GM23248 (cell line): ENCODE results near the gene LRPAP1. TPM values are rescaled to one million over a fixed set of nuclear protein-coding genes. Genes with fewer than 3 reads are reported as not detected.
A peak's percentile ranks its signal among the peaks of the same experiment; 100 is the strongest.

Source experiments
- DNase-seq: peaks from one replicate; pipeline ENCODE4 v3.0.0-alpha.2; 2015
- H2AFZ ChIP-seq: fragments of 200-600 bp; sonication (generic); 2 replicates; pipeline ENCODE4 v1.6.1; 2016; ENCODE audit warnings: antibody characterized with exemption
- H3F3A ChIP-seq: fragments of 200-600 bp; sonication (generic); 2 replicates; pipeline ENCODE4 v1.6.1; 2016; ENCODE audit warnings: mild to moderate bottlenecking, antibody characterized with exemption, mixed run types; ENCODE audit not compliant: insufficient read depth
- H3K27ac ChIP-seq: fragments of 200-600 bp; sonication (generic); 2 replicates; pipeline ENCODE4 v1.5.1; 2016; ENCODE audit warnings: mild to moderate bottlenecking
- H3K27me3 ChIP-seq: fragments of 200-600 bp; sonication (generic); replicated peaks from 2 replicates; pipeline ENCODE4 v1.6.1; 2016; ENCODE audit warnings: mild to moderate bottlenecking; ENCODE audit not compliant: insufficient read depth
- H3K36me3 ChIP-seq: fragments of 200-600 bp; sonication (generic); 2 replicates; pipeline ENCODE4 v1.6.1; 2016; ENCODE audit warnings: low read depth, mild to moderate bottlenecking
- H3K4me1 ChIP-seq: fragments of 200-600 bp; sonication (generic); 2 replicates; pipeline ENCODE4 v1.6.1; 2016; ENCODE audit warnings: mild to moderate bottlenecking; ENCODE audit not compliant: insufficient read depth
- H3K4me2 ChIP-seq: fragments of 200-600 bp; sonication (generic); one replicate; pipeline ENCODE4 v1.6.1; 2016; ENCODE audit warnings: mild to moderate bottlenecking; ENCODE audit not compliant: unreplicated experiment
- H3K4me3 ChIP-seq: fragments of 200-600 bp; sonication (generic); 2 replicates; pipeline ENCODE4 v1.5.1; 2016; ENCODE audit warnings: mild to moderate bottlenecking
- H3K79me2 ChIP-seq: fragments of 200-600 bp; sonication (generic); 2 replicates; pipeline ENCODE4 v1.6.1; 2016; ENCODE audit warnings: mild to moderate bottlenecking; ENCODE audit not compliant: insufficient read depth
- H3K9ac ChIP-seq: fragments of 200-600 bp; sonication (generic); 2 replicates; pipeline ENCODE4 v1.6.1; 2016; ENCODE audit warnings: mild to moderate bottlenecking
- H3K9me2 ChIP-seq: fragments of 200-600 bp; sonication (generic); 2 replicates; pipeline ENCODE4 v1.6.1; 2016; ENCODE audit warnings: mixed run types, mild to moderate bottlenecking, moderate library complexity; ENCODE audit not compliant: insufficient read depth
- H3K9me3 ChIP-seq: fragments of 200-600 bp; sonication (generic); one replicate; pipeline ENCODE4 v1.6.1; 2017; ENCODE audit warnings: low read depth
- H4K20me1 ChIP-seq: fragments of 200-600 bp; sonication (generic); 2 replicates; pipeline ENCODE4 v1.6.0; 2016; ENCODE audit not compliant: insufficient read depth
- EZH2 ChIP-seq: fragments of 200-600 bp; sonication (generic); IDR thresholded peaks from 2 replicates; pipeline ENCODE4 v1.6.1; 2018; ENCODE audit warnings: antibody characterized with exemption, mild to moderate bottlenecking; ENCODE audit not compliant: insufficient read depth, poor library complexity, severe bottlenecking
- EZH2phosphoT487 ChIP-seq: fragments of 200-600 bp; sonication (generic); IDR thresholded peaks from 2 replicates; pipeline ENCODE4 v1.6.1; 2018; ENCODE audit warnings: antibody characterized with exemption, moderate library complexity, mild to moderate bottlenecking, low read depth; ENCODE audit not compliant: insufficient read depth
- WGBS, 2 experiments: methylation state at CpG; one replicate each; pipeline ENCODE4 v1.1.6; 2015 to 2017; ENCODE audit warnings: low lambda C conversion rate in 2 of 2, low coverage in 1 of 2; ENCODE audit errors: missing lambda C conversion rate in 2 of 2; 5-methylcytosine and 5-hydroxymethylcytosine counted together
- in situ Hi-C: fragments of 300-500 bp; cut with MboI; formaldehyde crosslinking; loops from 2 replicates; pipeline ENCODE4 v1.15.0; 2020
- polyA plus RNA-seq: library from polyadenylated mRNA; unstranded; fragments of >200 nt; fragmentation: Nextera tagmentation; extraction: Ambion mirVana; gene quantifications from 2 replicates; pipeline ENCODE4 v1.2.1, GENCODE V29; 2016
- total RNA-seq: library from RNA; depleted of rRNA; stranded (reverse); fragments of >200 nt; shearing (Covaris generic); gene quantifications from 2 replicates; pipeline ENCODE4 v1.2.3, GENCODE V29; 2014

LRPAP1 gene
- total and polyA plus RNA-seq, 2 experiments from 2014 or later, result 237 to 338 TPM

DNA sequence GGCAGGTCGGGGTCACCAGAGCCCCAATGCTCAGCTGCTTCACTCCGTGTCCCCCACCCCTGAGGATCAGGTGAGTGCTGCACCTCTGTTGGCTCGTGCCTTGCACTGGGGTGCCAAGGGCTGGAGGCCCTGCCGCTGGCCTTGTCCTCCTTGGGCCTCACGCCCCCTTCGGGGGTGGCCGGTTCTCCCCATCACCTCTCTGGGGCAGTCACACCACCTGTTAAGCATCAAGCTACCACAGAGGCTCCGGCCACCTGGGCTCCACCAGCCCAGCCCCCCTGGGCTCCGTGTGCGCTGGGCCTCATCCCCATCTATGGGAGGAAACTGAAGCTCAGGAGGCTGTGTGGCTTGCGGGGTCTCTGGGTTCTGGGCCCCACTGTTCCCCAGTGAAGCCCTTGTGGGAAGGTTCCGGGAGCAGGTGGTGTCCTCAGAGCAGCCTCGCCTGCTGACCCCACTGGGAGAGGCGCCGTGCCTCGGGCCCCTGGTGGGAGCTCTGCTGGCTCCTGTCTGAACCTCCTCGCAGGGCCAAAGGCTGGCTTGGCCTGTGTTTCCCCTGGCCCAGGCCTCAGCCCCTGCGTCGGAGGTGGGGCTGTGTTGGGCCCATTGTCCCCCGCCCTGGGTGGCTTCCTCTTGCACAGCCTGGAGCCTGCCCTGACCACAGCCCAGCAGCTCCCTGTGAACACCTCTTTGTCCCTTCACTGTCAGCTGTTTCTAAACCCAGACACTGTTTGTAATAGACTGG, 38.3 kb downstream of the LRPAP1 start:
- peaks cover 5% of the 10 kb centered on the region; the same call in 1 of the 2 replicates for H3K27me3 ChIP-seq
- no peaks in the 10 kb centered on the region for H3K9me3 ChIP-seq
- TF ChIP-seq EZH2 (no peak), EZH2phosphoT487 (no peak)
- no peak for DNase-seq
- no peaks in the 10 kb centered on the region for H3K36me3 ChIP-seq
- WGBS, 2 experiments, result 53 to 57% methylated on average over 14 to 19 of the region's 20 CpGs
- no peaks in the 10 kb centered on the region for H3F3A ChIP-seq
- no peak overlapping the region for H2AFZ ChIP-seq
- H3K4me2 ChIP-seq, result no peak overlapping the region
- no peaks in the 10 kb centered on the region for H3K4me1 ChIP-seq
- H3K4me3 ChIP-seq, result no peak overlapping the region
- no peaks in the 10 kb centered on the region for H4K20me1 ChIP-seq
- in situ Hi-C loops, result no loop called here
- no peaks in the 10 kb centered on the region for H3K79me2 ChIP-seq
- H3K27ac ChIP-seq, result no peak overlapping the region
- no peak overlapping the region for H3K9ac ChIP-seq
- no peaks in the 10 kb centered on the region for H3K9me2 ChIP-seq

DNA sequence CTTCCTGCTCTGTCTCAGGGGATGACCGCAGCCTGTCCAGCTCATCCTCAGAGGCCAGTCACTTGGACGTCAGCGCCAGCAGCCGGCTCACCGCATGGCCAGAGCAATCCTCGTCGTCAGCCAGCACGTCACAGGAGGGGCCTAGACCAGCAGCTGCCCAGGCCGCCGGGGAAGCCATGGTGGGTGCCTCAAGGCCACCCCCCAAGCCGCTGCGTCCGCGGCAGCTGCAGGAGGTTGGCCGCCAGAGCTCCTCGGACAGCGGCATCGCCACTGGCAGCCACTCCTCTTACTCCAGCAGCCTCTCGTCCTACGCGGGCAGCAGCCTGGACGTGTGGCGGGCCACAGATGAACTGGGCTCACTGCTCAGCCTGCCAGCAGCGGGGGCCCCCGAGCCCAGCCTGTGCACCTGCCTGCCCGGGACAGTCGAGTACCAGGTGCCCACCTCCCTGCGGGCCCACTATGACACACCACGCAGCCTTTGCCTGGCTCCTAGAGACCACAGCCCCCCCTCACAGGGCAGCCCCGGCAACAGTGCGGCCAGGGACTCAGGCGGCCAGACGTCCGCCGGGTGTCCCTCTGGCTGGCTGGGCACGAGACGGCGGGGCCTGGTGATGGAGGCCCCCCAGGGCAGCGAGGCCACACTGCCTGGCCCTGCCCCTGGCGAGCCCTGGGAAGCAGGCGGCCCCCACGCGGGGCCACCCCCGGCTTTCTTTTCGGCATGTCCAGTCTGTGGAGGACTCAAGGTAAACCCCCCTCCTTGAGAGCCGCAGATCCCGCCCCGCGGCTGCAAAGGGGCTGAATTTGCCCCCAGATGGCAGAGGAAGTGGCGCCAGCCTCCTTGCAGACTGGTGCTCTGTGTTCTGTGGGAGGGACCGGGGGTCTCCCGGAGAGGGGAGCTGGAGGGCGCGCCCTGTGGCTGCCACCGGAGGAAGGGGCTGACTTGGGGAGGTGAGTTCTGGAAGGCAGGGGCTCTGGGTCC, 39.2 kb downstream of the LRPAP1 start:
- in situ Hi-C loops, result no loop called here
- H3K4me3 ChIP-seq, result no peak overlapping the region
- H3K9me3 ChIP-seq, result no peaks in the 10 kb centered on the region
- H3K4me1 ChIP-seq, result no peaks in the 10 kb centered on the region
- no peaks in the 10 kb centered on the region for H3F3A ChIP-seq
- peaks cover 5% of the 10 kb centered on the region; the same call in 1 of the 2 replicates for H3K27me3 ChIP-seq
- no peaks in the 10 kb centered on the region for H3K79me2 ChIP-seq
- H3K9ac ChIP-seq, result no peak overlapping the region
- no peak overlapping the region for H3K4me2 ChIP-seq
- no peak overlapping the region for H2AFZ ChIP-seq
- DNase-seq, result no peak
- no peaks in the 10 kb centered on the region for H4K20me1 ChIP-seq
- H3K36me3 ChIP-seq, result no peaks in the 10 kb centered on the region
- H3K27ac ChIP-seq, result no peak overlapping the region
- no peaks in the 10 kb centered on the region for H3K9me2 ChIP-seq
- WGBS, 2 experiments, result 88 to 89% methylated on average over 49 to 55 of the region's 55 CpGs
- no peak for TF ChIP-seq EZH2phosphoT487
- TF ChIP-seq EZH2, result no peak

DNA sequence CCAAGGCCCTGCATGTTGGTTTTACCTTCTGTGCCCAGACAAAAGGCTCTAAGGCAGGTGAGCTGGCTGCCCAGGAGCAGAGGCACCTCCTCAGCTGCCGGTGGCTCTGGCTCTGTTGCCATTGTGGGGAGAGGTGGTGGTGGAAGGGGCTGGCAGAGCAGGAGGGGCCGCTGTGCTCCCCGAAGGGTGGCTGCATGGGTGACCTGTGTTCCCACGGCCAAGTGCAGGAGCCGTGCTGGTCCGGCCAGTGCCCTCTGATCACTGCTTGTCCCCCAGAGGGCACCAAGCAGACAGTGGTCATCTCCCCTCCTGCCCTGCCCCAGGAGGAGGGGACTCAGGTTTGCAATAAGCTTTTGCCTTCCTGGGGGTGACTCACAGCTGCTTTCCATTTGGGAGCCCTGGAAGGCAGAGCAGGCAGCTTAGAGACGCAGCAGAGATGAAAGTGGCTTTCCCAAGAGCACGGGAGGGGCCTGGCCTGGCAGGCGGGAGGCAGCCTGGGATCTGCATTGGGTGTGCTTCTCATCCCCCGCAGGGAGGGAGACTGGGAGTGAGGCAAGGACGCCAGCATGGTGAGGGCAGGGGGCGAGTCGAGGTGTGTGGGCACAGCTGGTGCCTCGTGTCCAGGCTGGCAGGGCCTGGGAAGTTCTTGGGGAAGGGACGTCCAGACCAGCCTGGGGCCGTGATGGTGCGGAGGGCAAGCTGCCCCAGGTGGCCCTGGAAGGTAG, 40.4 kb downstream of the LRPAP1 start:
- H3K4me2 ChIP-seq, result no peak overlapping the region
- peak; percentile 67 for DNase-seq
- TF ChIP-seq EZH2 (no peak), EZH2phosphoT487 (no peak)
- no peaks in the 10 kb centered on the region for H3K4me1 ChIP-seq
- no peak overlapping the region for H3K9ac ChIP-seq
- no peak overlapping the region for H3K27ac ChIP-seq
- H3K9me2 ChIP-seq, result no peaks in the 10 kb centered on the region
- H3K79me2 ChIP-seq, result no peaks in the 10 kb centered on the region
- H3K36me3 ChIP-seq, result no peaks in the 10 kb centered on the region
- 43 to 51% methylated on average over 15 to 17 of the region's 17 CpGs for WGBS, 2 experiments
- H3K9me3 ChIP-seq, result no peaks in the 10 kb centered on the region
- H2AFZ ChIP-seq, result no peak overlapping the region
- peaks cover 5% of the 10 kb centered on the region; the same call in 1 of the 2 replicates for H3K27me3 ChIP-seq
- no peaks in the 10 kb centered on the region for H4K20me1 ChIP-seq
- no peak overlapping the region for H3K4me3 ChIP-seq
- H3F3A ChIP-seq, result no peaks in the 10 kb centered on the region
- in situ Hi-C loops, result no loop called here

DNA sequence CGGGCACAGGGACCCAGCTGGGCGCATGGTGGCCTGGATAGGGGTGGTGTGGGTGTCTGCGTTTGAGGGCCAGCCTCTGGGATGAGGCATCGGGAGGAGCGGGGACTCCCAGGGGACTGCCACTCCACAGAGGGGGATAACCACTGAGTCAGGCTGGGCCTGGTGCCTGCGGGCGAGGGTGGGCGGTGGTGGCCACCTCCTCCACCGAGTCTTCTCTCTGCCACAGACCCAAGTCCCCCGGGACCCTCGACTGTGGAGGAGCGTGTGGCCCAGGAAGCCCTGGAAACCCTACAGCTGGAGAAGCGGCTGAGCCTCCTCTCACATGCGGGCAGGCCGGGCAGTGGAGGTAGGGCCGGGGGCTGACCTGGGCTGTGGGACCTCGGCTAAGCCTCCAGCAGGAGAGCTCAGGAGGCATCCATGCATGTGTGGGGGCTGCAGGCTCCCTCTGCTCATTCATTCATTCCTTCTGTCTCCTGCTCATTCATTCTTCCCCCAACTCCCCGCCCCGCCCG, 42.7 kb downstream of the LRPAP1 start:
- Histone ChIP-seq H3K27me3 (peaks cover 5% of the 10 kb centered on the region; the same call in 1 of the 2 replicates), H3K79me2 (no peaks in the 10 kb centered on the region), H3K9me2 (no peaks in the 10 kb centered on the region), H3K36me3 (no peaks in the 10 kb centered on the region), H4K20me1 (no peaks in the 10 kb centered on the region), H3K9me3 (no peaks in the 10 kb centered on the region), H3K4me2 (no peak overlapping the region), H3K27ac (no peak overlapping the region), H2AFZ (no peak overlapping the region), H3K4me1 (peaks cover 6% of the 10 kb centered on the region; the same call in 1 of the 2 replicates), H3F3A (no peaks in the 10 kb centered on the region), H3K4me3 (no peak overlapping the region), H3K9ac (no peak overlapping the region)
- DNase-seq, result peak; percentile 69
- in situ Hi-C loops, result no loop called here
- 32 to 33% methylated on average over 12 to 19 of the region's 20 CpGs for WGBS, 2 experiments
- TF ChIP-seq EZH2phosphoT487 (no peak), EZH2 (no peak)
